GM18873 (cell line): ENCODE data around the gene IFITM1.
"Not testable (repeated sequence)": the region's sequence is repeated elsewhere in the genome, so short reads cannot be mapped to it uniquely, and the experiment has no call there.

Source experiments
- ATAC-seq: cut with Tn5 transposase; IDR thresholded peaks from one replicate; pipeline ENCODE4 v1.9.1; 2021; ENCODE audit warnings: mild to moderate bottlenecking, moderate library complexity, moderate number of reproducible peaks; ENCODE audit not compliant: unreplicated experiment, low FRiP score

Gene IFITM1

DNA sequence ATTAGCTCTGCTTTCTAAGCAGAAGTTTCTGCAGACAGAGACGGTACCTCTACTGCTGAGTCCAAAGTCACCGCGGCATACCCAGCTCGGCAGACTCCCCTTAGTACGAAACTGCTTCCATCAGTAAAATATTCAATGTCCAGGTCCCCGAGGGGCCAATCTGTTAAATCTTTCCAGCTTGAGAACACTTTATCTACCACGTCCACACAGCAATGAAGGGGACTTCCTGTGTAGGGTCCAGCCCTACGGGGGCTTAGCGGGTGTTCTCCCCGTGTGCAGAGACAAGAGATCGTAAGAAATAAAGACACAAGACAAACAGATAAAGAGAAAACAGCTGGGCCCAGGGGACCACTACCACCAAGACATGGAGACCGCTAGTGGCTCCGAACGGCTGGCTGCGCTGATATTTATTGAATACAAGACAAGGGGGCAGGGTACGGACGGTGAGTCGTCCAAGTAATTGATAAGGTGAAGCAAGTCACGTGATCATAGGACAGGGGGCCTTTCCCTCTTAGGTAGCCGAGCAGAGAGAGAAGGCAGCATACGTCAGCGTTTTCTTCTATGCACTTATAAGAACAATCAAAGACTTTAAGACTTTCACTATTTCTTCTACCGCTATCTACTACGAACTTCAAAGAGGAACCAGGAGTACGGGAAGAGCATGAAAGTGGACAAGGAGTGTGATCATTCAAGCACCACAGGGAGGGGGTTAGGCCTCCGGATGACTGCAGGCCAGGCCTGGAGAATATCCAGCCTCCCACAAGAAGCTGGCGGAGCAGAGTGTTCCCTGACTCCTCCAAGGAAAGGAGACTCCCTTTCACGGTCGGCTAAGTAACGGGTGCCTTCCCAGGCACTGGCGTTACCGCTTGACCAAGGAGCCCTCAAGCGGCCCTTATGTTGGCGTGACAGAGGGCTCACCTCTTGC, 11.0 kb downstream of the IFITM1 start:
- not testable (repeated sequence) for ATAC-seq

DNA sequence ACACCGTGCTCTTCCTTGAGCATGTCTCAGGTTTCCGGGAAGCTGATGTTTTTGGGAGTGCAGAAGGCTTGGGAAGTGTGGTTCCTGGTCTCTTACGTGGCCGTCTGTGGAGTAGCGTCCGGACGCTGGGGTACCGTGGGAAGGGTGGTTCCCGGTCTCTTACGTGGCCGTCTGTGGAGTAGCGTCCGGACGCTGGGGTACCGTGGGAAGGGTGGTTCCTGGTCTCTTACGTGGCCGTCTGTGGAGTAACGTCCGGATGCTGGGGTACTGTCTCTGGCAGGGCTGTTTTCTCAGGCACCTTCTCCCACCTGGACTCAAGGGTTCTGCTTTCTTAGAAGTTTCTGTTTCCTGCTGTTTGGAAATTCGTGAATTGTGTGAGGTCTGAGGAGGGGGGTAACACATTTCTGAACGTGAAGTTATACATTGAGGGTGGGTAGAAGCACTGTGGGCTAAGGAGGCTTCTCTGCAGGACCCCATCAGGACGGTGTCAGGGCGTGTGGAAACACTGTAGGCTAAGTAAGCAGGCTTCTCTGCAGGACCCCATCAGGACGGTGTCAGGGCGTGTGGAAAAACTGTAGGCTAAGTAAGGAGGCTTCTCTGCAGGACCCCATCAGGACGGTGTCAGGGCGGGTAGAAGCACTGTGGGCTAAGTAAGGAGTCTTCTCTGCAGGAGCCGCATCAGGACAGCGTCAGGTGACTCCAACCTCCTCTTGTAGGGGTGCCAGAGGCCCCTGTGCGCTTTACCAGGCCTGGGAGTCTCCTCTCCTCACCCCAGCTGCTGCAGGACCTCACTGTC, 12.2 kb downstream of the IFITM1 start:
- no peak for ATAC-seq

- ATAC-seq, result no peak
Measured at GRCh38 chr11:326592-326841, 12.7 kb downstream of the IFITM1 start.

- ATAC-seq, result no peak
Measured at GRCh38 chr11:326842-327580, 13.2 kb downstream of the IFITM1 start.

- no peak for ATAC-seq
Measured at GRCh38 chr11:327581-327923, 13.7 kb downstream of the IFITM1 start.

DNA sequence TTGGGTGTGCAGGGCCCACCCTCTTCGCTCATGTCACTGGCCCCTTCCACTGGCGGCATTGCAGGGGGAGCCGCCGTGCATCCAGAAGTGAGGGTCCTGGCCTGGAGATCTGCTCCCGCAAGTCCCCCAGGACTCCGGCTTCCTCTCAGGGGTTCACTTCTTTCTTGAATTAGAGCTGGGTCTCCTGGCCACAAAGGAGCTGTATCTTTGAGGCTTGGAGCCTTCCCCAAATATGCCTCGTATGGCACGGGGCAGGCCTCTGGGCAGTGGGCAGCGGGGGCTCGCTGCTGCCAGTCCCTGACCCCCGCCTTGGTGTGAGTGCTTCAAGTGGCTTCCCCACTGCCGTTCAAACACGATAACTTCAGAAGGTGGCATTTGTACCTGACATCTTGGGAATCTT, 14.2 kb downstream of the IFITM1 start:
- ATAC-seq, result no peak

DNA sequence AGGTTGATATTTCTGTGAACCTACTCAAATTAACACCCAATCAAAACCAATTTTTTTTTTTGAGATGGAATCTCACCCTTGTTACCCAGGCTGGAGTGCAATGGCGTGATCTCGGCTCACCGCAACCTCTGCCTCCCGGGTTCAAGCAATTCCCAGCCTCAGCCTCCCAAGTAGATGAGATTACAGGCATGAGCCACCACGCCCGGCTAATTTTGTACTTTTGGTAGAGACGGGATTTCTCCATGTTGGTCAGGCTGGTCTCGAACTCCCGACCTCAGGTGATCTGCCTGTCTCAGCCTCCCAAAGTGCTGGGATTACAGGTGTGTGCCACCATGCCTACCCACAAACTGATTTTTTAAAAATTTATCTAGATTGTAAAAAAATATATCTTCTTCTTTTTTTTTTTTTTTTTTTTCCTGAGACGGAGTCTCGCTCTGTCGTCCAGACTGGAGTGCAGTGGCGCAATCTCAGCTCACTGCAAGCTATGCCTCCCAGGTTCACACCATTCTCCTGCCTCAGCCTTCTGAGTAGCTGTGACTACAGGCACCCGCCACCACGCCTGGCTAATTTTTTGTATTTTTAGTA, 14.8 kb downstream of the IFITM1 start:
- not testable (repeated sequence) for ATAC-seq

DNA sequence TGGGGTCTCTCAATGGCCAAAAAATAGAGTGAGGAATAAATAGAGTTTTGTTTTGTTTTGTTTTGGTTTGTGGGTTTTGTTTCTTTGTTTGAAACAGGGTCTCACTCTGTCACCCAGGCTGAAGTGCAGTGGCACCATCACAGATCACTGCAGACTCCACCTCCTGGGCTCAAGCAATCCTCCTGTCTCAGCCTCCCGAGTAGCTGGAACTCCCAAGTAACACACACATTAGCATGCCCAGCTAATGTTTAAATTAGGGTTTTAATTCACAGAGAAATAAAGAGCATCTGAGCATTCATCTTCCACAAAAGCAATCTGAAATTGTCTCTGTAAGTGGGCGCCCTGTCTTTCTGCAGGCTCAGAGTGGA, 16.0 kb downstream of the IFITM1 start:
- no peak for ATAC-seq

DNA sequence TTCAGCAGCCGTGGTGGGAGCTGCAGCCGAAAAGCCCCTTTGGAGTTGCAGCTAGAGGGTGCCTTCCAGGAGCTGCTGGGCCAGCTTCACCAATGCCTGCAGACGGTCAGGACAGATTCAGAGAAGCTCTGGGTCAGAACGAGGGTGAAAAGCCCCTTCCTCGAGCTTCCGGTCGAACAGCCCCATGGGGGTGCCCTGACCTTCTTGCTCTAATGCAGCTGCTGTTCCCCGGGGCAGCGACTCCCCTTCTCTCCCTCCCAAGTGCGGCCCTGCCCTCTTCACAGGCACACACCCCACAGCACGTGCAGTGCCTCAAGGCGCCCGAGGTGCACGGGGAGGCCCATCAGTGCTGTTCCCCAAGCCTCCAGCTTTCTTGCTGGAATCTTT, 16.5 kb downstream of the IFITM1 start:
- ATAC-seq, result no peak

DNA sequence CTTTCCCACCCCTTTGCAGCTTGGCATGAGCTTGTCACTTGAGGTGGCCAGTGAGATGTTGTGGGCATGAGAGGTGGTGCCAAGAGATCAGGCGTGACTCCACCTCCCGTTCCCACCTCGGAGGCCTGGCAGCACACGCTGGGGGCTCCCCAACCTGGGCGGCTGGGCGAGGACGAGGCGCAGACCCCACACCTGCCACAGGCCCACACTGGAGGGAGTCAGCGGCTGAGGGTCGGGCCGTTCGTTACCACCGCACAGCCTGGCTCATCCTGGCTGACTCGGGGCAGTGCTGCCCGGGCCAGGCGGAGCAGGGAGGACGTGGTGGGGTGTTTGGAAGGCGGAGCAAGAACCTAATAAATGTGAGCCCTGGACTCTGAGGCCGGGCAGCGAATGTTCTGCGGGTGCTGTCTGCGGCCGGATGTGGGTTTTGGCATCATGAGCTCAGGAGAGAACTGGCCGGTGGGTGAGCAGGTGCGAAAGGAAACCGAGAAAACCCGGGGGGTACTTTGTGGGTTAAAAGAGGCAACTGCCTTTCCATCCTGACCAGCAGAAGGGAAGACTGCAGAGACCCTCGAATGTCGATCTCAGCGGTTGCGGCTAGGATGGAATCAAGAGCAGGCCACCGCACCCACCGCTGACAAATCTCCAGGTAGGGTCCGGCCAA, 17.0 kb downstream of the IFITM1 start:
- ATAC-seq, result no peak

GRCh38 chr11:331358-332060, 17.7 kb downstream of the IFITM1 start:
- no peak for ATAC-seq

GRCh38 chr11:332651-333480, 19.0 kb downstream of the IFITM1 start:
- no peak for ATAC-seq

DNA sequence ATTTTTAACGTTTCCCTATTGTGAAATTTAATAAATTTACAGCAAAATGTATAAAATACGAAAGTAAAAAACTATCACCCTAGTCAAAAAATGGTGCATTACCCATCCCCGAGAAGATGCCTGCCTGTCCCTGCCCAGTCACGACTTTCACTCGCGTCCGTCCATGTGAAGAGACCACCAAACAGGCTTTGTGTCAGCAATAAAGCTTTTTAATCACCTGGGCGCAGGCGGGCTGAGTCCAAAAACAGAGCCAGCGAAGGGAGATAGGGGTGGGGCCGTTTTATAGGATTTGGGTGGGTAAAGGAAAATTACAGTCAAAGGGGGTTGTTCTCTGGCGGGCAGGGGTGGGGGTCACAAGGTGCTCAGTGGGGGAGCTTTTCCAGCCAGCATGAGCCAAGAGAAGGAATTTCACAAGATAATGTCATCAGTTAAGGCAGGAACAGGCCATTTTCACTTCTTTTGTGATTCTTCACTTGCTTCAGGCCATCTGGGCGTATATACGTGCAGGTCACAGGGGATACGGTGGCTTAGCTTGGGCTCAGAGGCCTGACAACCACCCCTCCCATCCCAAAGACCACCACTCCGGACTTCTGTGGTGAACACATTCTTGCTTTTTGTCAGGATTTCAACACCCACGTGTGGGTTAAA, 19.9 kb downstream of the IFITM1 start:
- not testable (repeated sequence) for ATAC-seq

DNA sequence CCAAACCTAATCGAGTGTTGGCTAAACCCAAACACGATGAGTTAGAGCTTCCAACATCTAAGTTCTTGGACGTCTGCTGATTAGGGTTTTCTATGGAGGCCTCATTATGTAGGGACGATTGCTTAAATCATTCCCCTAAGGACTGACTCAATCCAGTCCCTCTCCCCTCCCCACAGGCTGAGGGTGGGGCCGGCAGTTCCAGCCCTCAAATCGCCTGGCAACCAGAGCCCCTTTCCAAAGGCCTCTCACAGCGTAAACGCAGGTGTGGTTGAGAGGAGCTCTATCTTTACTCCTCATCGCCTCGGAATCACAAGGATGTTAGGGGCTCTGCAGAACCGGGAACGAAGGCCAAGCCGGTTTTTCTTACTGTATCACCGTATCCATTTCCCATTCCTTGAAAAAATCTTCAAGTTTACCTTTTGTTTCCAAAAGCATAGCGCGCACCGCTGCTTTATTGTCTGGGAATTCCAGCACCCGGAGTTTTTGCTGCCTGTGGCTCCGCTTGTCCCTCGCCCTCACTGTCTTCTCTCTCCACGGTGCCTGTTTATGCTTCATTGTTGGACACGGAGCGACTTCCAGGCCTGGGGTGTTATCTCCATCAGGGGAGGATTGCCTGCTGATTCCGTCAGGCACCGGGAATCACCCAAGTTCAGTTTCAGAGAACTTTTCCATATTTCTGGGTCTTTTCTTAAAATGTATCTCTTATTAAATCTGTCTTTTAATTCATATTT, 20.6 kb downstream of the IFITM1 start:
- ATAC-seq, result no peak

DNA sequence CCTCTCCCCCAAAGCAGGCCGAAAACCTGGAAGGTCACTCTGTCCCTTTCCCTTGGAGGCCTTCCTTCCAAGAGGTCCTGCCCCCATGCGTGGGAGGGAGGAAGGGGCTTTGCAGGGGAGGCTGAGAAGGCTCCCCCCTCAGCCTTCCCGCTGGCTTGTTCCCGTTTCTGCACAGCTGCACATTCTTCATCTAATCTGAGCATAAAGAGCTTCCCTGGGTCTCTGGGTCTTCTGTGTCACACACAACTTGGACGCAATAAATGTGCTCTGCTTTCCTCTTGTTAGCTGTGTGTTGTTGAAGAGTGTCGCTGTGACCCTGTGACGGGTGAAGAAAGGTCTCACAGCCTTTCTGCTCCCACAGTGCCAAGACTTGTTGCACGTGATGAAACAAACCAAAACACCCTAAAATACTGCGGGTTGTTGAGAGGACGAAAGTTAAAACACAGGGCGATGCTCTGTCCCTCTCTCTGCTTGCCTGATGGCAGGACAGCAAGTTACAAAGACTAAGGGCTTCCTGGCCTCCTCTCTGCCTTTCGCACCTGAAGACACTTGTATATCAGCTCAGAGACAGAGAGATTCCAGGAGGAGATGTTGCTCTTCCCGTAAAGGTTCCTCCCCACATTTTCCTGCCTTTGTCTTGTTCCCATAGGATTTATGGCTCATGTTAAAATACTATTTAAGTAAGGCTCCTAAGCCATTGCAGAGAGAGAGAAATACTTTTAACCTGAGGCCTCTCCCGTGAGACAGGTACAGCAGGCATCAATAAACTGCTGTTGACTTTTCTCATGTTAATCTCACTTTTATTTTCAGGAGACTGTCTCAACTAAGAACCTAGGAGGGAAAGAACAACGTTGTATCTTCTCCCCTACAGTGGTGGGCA, 22.2 kb downstream of the IFITM1 start:
- ATAC-seq, result no peak

DNA sequence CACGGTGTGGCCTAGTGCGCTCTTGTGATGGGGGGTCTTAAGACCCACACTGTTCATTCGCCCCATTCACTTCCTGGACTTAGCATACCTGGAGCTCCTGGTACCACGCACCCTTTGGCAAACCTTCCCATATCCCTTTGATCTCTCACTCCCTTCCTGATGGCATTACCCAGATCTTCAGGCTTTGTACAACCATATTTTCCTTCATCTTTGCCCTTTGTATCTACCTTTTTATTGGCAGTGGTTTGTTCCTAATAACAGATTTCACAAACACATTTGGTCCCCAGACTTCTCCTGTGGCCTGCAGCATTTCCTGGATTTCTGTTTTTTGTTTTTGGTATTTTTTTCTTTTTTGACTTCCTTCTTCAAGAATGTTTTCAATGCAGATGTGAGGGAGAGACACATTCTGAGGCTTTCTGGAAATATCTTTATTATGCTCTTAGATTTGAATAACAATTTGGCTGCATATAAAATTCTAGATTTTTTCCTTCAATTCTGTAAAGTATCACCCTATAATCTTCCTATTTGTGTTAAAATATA, 22.9 kb downstream of the IFITM1 start:
- ATAC-seq, result no peak

- ATAC-seq, result no peak
Measured at GRCh38 chr11:337711-338110, 23.9 kb downstream of the IFITM1 start.
